ENCODE measurements around the gene COMMD10.

The COMMD10 gene

DNA sequence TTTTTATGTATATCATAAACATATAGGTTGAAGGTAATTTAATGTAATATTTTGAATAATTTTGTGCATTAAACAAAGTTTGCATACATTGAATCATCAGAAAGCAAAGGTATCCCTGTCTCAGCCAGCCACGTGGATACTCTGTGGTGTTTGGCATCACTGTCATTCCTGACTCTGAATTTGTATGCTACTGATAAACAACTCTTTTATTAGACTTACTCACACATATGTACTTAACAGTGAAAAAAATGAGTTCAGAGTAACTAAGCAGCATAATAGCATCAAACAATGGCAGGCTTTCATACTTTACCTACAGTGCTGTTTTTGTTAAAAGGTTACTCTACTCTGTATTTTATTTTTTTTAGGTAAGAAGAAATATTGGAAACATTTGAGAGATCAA, 171.9 kb downstream of the COMMD10 start:
- Histone ChIP-seq H3K9me3 (ENCODE audit: control insufficient read depth in 2 of 2, low read length in 2 of 2) (no peaks in the 10 kb centered on the region), H3K9ac (ENCODE audit: low read length in 2 of 2) (no peak overlapping the region), H3K36me3 (ENCODE audit: control insufficient read depth in 2 of 2, insufficient read depth in 2 of 2, low read length in 2 of 2) (no peaks in the 10 kb centered on the region), H3K4me1 (ENCODE audit: control insufficient read depth, insufficient read depth, low read length) (no peaks in the 10 kb centered on the region), H3K27ac (ENCODE audit: low read length) (no peak overlapping the region), H3K27me3 (ENCODE audit: control insufficient read depth in 1 of 2, insufficient read depth in 2 of 2, low read length in 2 of 2) (no peaks in the 10 kb centered on the region), H3K4me3 (ENCODE audit: low read length in 2 of 2) (no peak overlapping the region)

DNA sequence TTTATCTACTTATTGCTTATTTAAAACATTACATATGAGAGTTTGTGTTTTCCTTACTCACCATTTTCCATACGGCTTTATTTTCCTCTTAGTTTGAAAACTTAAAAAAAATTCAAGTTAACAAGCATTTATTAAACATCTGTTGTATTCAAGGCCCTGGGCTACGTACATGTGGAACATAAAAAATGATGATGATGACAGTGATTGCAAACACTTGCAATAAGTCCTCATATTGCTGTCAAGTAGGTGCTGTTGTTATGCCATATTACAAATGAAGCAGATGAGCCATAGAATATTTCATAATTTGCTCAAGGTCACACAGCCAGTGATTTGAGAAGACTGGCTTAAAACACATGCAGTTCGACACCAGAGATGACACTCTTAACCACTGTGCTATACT, 180.6 kb downstream of the COMMD10 start:
- no peaks in the 10 kb centered on the region for H3K36me3 ChIP-seq (ENCODE audit: control insufficient read depth in 2 of 2, insufficient read depth in 2 of 2, low read length in 2 of 2)
- H3K4me1 ChIP-seq (ENCODE audit: control insufficient read depth, insufficient read depth, low read length) = no peaks in the 10 kb centered on the region
- H3K9ac ChIP-seq (ENCODE audit: low read length in 2 of 2) = no peak overlapping the region
- H3K9me3 ChIP-seq (ENCODE audit: control insufficient read depth in 2 of 2, low read length in 2 of 2) = no peaks in the 10 kb centered on the region
- H3K4me3 ChIP-seq (ENCODE audit: low read length in 2 of 2) = no peak overlapping the region
- no peaks in the 10 kb centered on the region for H3K27me3 ChIP-seq (ENCODE audit: control insufficient read depth in 1 of 2, insufficient read depth in 2 of 2, low read length in 2 of 2)
- H3K27ac ChIP-seq (ENCODE audit: low read length) = no peak overlapping the region

GRCh38 chr5:116271446-116272025, 186.7 kb downstream of the COMMD10 start:
- H3K27me3 ChIP-seq (ENCODE audit: control insufficient read depth in 1 of 2, insufficient read depth in 2 of 2, low read length in 2 of 2) = no peaks in the 10 kb centered on the region
- H3K9me3 ChIP-seq (ENCODE audit: control insufficient read depth in 2 of 2, low read length in 2 of 2) = no peaks in the 10 kb centered on the region
- no peak overlapping the region for H3K9ac ChIP-seq (ENCODE audit: low read length in 2 of 2)
- no peak overlapping the region for H3K27ac ChIP-seq (ENCODE audit: low read length)
- H3K36me3 ChIP-seq (ENCODE audit: control insufficient read depth in 2 of 2, insufficient read depth in 2 of 2, low read length in 2 of 2) = no peaks in the 10 kb centered on the region
- H3K4me3 ChIP-seq (ENCODE audit: low read length in 2 of 2) = no peak overlapping the region
- peaks cover 4% of the 10 kb centered on the region for H3K4me1 ChIP-seq (ENCODE audit: control insufficient read depth, insufficient read depth, low read length)

GRCh38 chr5:116272281-116272941, 187.6 kb downstream of the COMMD10 start:
- H3K27ac ChIP-seq (ENCODE audit: low read length) = no peak overlapping the region
- no peaks in the 10 kb centered on the region for H3K27me3 ChIP-seq (ENCODE audit: control insufficient read depth in 1 of 2, insufficient read depth in 2 of 2, low read length in 2 of 2)
- no peaks in the 10 kb centered on the region for H3K36me3 ChIP-seq (ENCODE audit: control insufficient read depth in 2 of 2, insufficient read depth in 2 of 2, low read length in 2 of 2)
- H3K4me1 ChIP-seq (ENCODE audit: control insufficient read depth, insufficient read depth, low read length) = peaks cover 4% of the 10 kb centered on the region
- H3K9me3 ChIP-seq (ENCODE audit: control insufficient read depth in 2 of 2, low read length in 2 of 2) = no peaks in the 10 kb centered on the region
- H3K4me3 ChIP-seq (ENCODE audit: low read length in 2 of 2) = no peak overlapping the region
- H3K9ac ChIP-seq (ENCODE audit: low read length in 2 of 2) = no peak overlapping the region

DNA sequence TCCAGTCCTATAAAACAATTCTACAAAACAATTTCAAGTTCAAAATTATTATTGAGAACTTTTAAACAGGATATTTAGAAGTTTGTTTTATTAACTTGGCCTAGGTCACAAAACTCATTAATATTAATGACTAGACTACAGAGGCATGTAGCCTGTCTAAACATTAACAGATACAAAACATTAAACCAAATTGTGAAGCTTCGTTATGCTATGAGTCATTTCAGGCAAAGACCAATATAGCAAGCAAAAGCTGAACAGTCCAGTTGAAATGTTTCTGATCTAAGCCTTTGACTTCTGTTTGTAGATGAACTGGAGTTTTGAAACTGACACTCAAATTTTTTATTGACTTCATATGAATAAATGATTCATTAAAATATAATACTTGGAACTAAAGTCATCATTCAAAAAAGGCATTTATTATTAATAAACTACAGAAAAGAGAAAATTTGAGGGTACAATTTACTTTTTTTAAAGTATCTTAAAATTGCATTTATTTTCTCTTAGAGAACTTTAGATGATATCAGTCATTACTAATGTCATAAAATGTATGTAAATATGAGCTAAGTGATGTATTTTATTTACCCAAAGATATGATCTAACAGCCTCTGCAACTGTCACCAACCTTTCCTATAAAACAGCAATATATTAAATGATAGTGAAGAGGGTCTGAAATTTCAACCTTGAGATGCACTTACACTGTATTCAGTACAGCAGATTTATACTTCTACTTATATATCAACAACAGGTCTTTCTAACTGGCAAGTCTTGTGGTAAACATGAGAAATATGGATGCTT, 188.8 kb downstream of the COMMD10 start:
- no peaks in the 10 kb centered on the region for H3K9me3 ChIP-seq (ENCODE audit: control insufficient read depth in 2 of 2, low read length in 2 of 2)
- no peak overlapping the region for H3K9ac ChIP-seq (ENCODE audit: low read length in 2 of 2)
- H3K27ac ChIP-seq (ENCODE audit: low read length) = no peak overlapping the region
- H3K4me3 ChIP-seq (ENCODE audit: low read length in 2 of 2) = no peak overlapping the region
- no peaks in the 10 kb centered on the region for H3K36me3 ChIP-seq (ENCODE audit: control insufficient read depth in 2 of 2, insufficient read depth in 2 of 2, low read length in 2 of 2)
- H3K27me3 ChIP-seq (ENCODE audit: control insufficient read depth in 1 of 2, insufficient read depth in 2 of 2, low read length in 2 of 2) = no peaks in the 10 kb centered on the region
- peaks cover 4% of the 10 kb centered on the region for H3K4me1 ChIP-seq (ENCODE audit: control insufficient read depth, insufficient read depth, low read length)

GRCh38 chr5:116274251-116274650, 189.4 kb downstream of the COMMD10 start:
- Histone ChIP-seq H3K4me3 (ENCODE audit: low read length in 2 of 2) (no peak overlapping the region), H3K4me1 (ENCODE audit: control insufficient read depth, insufficient read depth, low read length) (peaks cover 4% of the 10 kb centered on the region), H3K27ac (ENCODE audit: low read length) (no peak overlapping the region), H3K27me3 (ENCODE audit: control insufficient read depth in 1 of 2, insufficient read depth in 2 of 2, low read length in 2 of 2) (no peaks in the 10 kb centered on the region), H3K9ac (ENCODE audit: low read length in 2 of 2) (no peak overlapping the region), H3K9me3 (ENCODE audit: control insufficient read depth in 2 of 2, low read length in 2 of 2) (no peaks in the 10 kb centered on the region), H3K36me3 (ENCODE audit: control insufficient read depth in 2 of 2, insufficient read depth in 2 of 2, low read length in 2 of 2) (no peaks in the 10 kb centered on the region)

DNA sequence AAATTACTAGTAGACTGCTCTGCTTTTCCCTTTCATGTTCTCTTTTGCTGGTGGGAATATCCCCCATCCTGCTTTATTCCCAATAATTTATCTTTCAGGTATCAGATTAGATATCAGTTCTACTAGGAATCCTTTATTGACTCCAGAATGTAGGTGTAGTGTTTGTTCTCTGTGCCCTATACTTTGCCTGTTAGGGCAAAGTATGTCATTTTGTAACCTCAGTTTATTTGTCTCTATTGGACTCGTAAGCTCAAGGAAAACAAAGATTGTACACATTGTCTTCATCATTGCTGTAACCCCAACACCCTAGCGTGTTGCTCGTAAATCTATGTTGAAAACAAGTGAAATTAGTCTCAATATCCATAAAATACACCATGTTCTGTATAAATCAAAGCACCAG, 190.5 kb downstream of the COMMD10 start:
- peaks cover 4% of the 10 kb centered on the region for H3K4me1 ChIP-seq (ENCODE audit: control insufficient read depth, insufficient read depth, low read length)
- H3K27ac ChIP-seq (ENCODE audit: low read length) = no peak overlapping the region

DNA sequence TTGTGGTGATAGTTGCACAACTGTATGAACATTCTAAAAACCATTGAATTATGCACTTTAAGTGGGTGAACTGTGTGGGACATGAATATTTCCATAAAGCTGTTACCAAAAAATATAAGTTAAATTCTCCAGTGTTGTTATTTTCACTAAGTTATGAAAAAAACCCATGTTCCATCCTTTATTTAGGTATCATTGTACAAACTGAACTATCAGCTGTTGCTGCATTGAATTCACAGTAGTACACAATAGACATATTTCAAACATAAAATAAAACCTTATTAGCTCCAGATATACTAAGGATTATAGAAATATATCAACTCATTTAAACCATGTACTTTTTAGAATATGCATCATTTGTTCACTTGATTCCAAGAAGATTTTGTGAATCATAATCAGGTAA, 192.1 kb downstream of the COMMD10 start:
- H3K9ac ChIP-seq (ENCODE audit: low read length in 2 of 2) = no peak overlapping the region
- no peaks in the 10 kb centered on the region for H3K36me3 ChIP-seq (ENCODE audit: control insufficient read depth in 2 of 2, insufficient read depth in 2 of 2, low read length in 2 of 2)
- no peak overlapping the region for H3K27ac ChIP-seq (ENCODE audit: low read length)
- no peak overlapping the region for H3K4me3 ChIP-seq (ENCODE audit: low read length in 2 of 2)
- no peaks in the 10 kb centered on the region for H3K9me3 ChIP-seq (ENCODE audit: control insufficient read depth in 2 of 2, low read length in 2 of 2)
- H3K27me3 ChIP-seq (ENCODE audit: control insufficient read depth in 1 of 2, insufficient read depth in 2 of 2, low read length in 2 of 2) = no peaks in the 10 kb centered on the region
- peaks cover 4% of the 10 kb centered on the region for H3K4me1 ChIP-seq (ENCODE audit: control insufficient read depth, insufficient read depth, low read length)

More for the DNA sequence above, 190.5 kb downstream of the COMMD10 start:
- Histone ChIP-seq H3K4me3 (ENCODE audit: low read length in 2 of 2) (no peak overlapping the region), H3K9me3 (ENCODE audit: control insufficient read depth in 2 of 2, low read length in 2 of 2) (no peaks in the 10 kb centered on the region), H3K9ac (ENCODE audit: low read length in 2 of 2) (no peak overlapping the region), H3K27me3 (ENCODE audit: control insufficient read depth in 1 of 2, insufficient read depth in 2 of 2, low read length in 2 of 2) (no peaks in the 10 kb centered on the region), H3K36me3 (ENCODE audit: control insufficient read depth in 2 of 2, insufficient read depth in 2 of 2, low read length in 2 of 2) (no peaks in the 10 kb centered on the region)

GRCh38 chr5:116280149-116280803, 195.5 kb downstream of the COMMD10 start:
- Histone ChIP-seq H3K36me3 (ENCODE audit: control insufficient read depth in 2 of 2, insufficient read depth in 2 of 2, low read length in 2 of 2) (no peaks in the 10 kb centered on the region), H3K9me3 (ENCODE audit: control insufficient read depth in 2 of 2, low read length in 2 of 2) (no peaks in the 10 kb centered on the region), H3K4me1 (ENCODE audit: control insufficient read depth, insufficient read depth, low read length) (no peaks in the 10 kb centered on the region), H3K4me3 (ENCODE audit: low read length in 2 of 2) (no peak overlapping the region), H3K9ac (ENCODE audit: low read length in 2 of 2) (no peak overlapping the region), H3K27ac (ENCODE audit: low read length) (no peak overlapping the region), H3K27me3 (ENCODE audit: control insufficient read depth in 1 of 2, insufficient read depth in 2 of 2, low read length in 2 of 2) (no peaks in the 10 kb centered on the region)

DNA sequence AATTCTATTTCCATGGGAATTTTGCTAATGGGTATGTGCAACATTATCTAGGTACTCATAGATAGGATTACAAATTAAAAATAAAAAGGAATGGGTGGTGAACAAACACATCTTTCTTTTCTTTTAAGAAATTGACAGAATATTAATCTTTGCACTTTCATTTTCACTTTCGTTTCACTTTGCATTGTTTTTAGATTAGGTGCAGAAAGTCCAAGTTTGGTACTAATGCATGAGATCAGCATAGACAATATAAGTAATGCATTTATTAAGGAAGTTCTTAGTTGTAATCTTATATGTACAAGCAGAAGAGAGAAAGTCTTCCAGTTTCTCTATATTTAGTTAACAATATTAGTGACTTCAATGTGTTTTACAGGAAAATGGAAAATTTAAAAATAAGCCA, 196.5 kb downstream of the COMMD10 start:
- no peaks in the 10 kb centered on the region for H3K36me3 ChIP-seq (ENCODE audit: control insufficient read depth in 2 of 2, insufficient read depth in 2 of 2, low read length in 2 of 2)
- no peak overlapping the region for H3K9ac ChIP-seq (ENCODE audit: low read length in 2 of 2)
- no peaks in the 10 kb centered on the region for H3K4me1 ChIP-seq (ENCODE audit: control insufficient read depth, insufficient read depth, low read length)
- H3K4me3 ChIP-seq (ENCODE audit: low read length in 2 of 2) = no peak overlapping the region
- H3K27me3 ChIP-seq (ENCODE audit: control insufficient read depth in 1 of 2, insufficient read depth in 2 of 2, low read length in 2 of 2) = no peaks in the 10 kb centered on the region
- no peaks in the 10 kb centered on the region for H3K9me3 ChIP-seq (ENCODE audit: control insufficient read depth in 2 of 2, low read length in 2 of 2)
- no peak overlapping the region for H3K27ac ChIP-seq (ENCODE audit: low read length)

Measured in stomach smooth muscle (tissue), 2 donors.